T-helper 17 cell (primary cell): ENCODE measurements around the gene TCL1A. TPM values are rescaled to one million over a fixed set of nuclear protein-coding genes. Genes with fewer than 3 reads are reported as not detected.

Source experiments
- ATAC-seq: fragments of 150-1000 bp; cut with Tn5 transposase; 2 replicates; pipeline ENCODE4 v1.10.0; 2021; ENCODE audit warnings: mild to moderate bottlenecking, moderate library complexity
- DNase-seq, 3 donors: peaks; one replicate each; pipeline versions ENCODE4 v3.0.0 to v3.0.0-alpha.2; 2020 to 2021
- H3K9me3 ChIP-seq: one replicate; pipeline ENCODE4 v1.7.0; 2013; ENCODE audit warnings: low read length, mild to moderate bottlenecking; ENCODE audit not compliant: control insufficient read depth, poor library complexity, severe bottlenecking
- H3K27ac Mint-ChIP-seq: one replicate; pipeline ENCODE4 v1.8.0; 2022; ENCODE audit warnings: mild to moderate bottlenecking, moderate library complexity, mixed read lengths
- H3K27me3 Mint-ChIP-seq: one replicate; pipeline ENCODE4 v1.8.0; 2022; ENCODE audit warnings: mixed read lengths
- H3K36me3 Mint-ChIP-seq: one replicate; pipeline ENCODE4 v1.8.0; 2022; ENCODE audit warnings: low read depth, mixed read lengths
- H3K4me1 Mint-ChIP-seq: one replicate; pipeline ENCODE4 v1.8.0; 2022; ENCODE audit warnings: mild to moderate bottlenecking, mixed read lengths
- H3K4me3 Mint-ChIP-seq: one replicate; pipeline ENCODE4 v1.8.0; 2022; ENCODE audit warnings: mild to moderate bottlenecking, moderate library complexity, mixed read lengths
- total RNA-seq, 4 donors: library from RNA in 2 of 4; stranded (reverse) in 2 of 4; gene quantifications; one replicate each; pipeline ENCODE4 v1.2.3 and lab custom pipeline; 2022 to 2026

The TCL1A gene
- total RNA-seq, 2 donors from 2014 or later = 5.4 TPM; not detected in 1

- Mint-ChIP-seq H3K36me3 (peaks cover 2% of the 10 kb centered on the region), H3K4me1 (peaks cover 3% of the 10 kb centered on the region)
- DNase-seq = no peak
Observed at GRCh38 chr14:95663226-95663797, 50.6 kb downstream of the TCL1A start.

GRCh38 chr14:95662376-95663186, 51.3 kb downstream of the TCL1A start:
- Mint-ChIP-seq H3K4me3 (no peak overlapping the region), H3K27me3 (peaks cover 29% of the 10 kb centered on the region), H3K27ac (no peak overlapping the region), H3K36me3 (peaks cover 2% of the 10 kb centered on the region), H3K4me1 (peaks cover 3% of the 10 kb centered on the region)
- no peak for DNase-seq
- ATAC-seq = no peak
- H3K9me3 ChIP-seq = no peaks in the 10 kb centered on the region

More at GRCh38 chr14:95663226-95663797, 50.6 kb downstream of the TCL1A start:
- H3K27ac Mint-ChIP-seq = no peak overlapping the region
- ATAC-seq = no peak
- no peak overlapping the region for H3K4me3 Mint-ChIP-seq
- H3K27me3 Mint-ChIP-seq = peaks cover 34% of the 10 kb centered on the region
- no peaks in the 10 kb centered on the region for H3K9me3 ChIP-seq

GRCh38 chr14:95660651-95661515, 53.0 kb downstream of the TCL1A start:
- ATAC-seq (no peak), DNase-seq (no peak)
- Mint-ChIP-seq H3K4me1 (peaks cover 3% of the 10 kb centered on the region), H3K27me3 (peaks cover 29% of the 10 kb centered on the region), H3K27ac (no peak overlapping the region), H3K4me3 (no peak overlapping the region), H3K36me3 (peaks cover 2% of the 10 kb centered on the region)
- H3K9me3 ChIP-seq = no peaks in the 10 kb centered on the region

- peaks cover 28% of the 10 kb centered on the region for H3K27me3 Mint-ChIP-seq
- no peaks in the 10 kb centered on the region for H3K9me3 ChIP-seq
- ATAC-seq (no peak), DNase-seq (no peak)
- H3K36me3 Mint-ChIP-seq = peaks cover 2% of the 10 kb centered on the region
- peaks cover 3% of the 10 kb centered on the region for H3K4me1 Mint-ChIP-seq
- no peak overlapping the region for H3K4me3 Mint-ChIP-seq
- no peak overlapping the region for H3K27ac Mint-ChIP-seq
Observed at GRCh38 chr14:95659990-95660385, 53.9 kb downstream of the TCL1A start.

Other genes starting within 250 kb of the TCL1A start
- 10 to 100 TPM; 59.6 to 64.8 TPM for gene SYNE3, start 197.5 kb downstream of the TCL1A start, total RNA-seq
- 10 to 100 TPM; 14.8 to 17.7 TPM for gene GLRX5, start 179.1 kb downstream of the TCL1A start, total RNA-seq
- gene TCL1B, start 27.7 kb downstream of the TCL1A start, total RNA-seq = not detected
- gene TUNAR, start 162.7 kb upstream of the TCL1A start, total RNA-seq = not detected